Stimulated activated CD8-positive, alpha-beta memory T cell treated with anti-CD3 and anti-CD28 coated beads, Interleukin-7, amount 100 ng/mL, for 1 hour (primary cell): ENCODE data around the gene ZFP36L2.

Source experiments
- DNase-seq, 2 donors: peaks; one replicate each; pipeline ENCODE4 v3.0.0-alpha.2; 2020; ENCODE audit warnings: low read depth in 2 of 2

The ZFP36L2 gene

GRCh38 chr2:43246641-43247040, 20.2 kb upstream of the ZFP36L2 start:
- DNase-seq: no peak

- no peak for DNase-seq
Measured at GRCh38 chr2:43241558-43241957, 15.2 kb upstream of the ZFP36L2 start.

DNA sequence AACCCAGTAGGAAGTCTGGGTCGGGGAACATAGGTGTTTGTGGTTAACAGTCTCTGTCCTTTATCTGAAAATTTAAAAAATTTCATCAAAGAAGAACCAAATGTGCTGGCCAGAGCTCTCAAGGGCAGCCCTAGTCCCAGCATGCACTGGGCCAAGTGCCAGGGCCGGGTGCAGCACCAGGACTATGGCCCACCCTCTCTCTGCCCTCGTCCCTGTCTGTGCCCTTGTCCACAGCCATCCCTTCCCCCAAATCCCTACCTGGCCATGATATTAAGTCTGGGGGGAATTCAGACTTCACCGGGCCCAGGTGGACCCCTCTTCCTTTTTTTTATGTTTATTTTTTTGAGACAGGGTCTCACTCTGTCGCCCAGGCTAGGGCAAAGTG, 14.4 kb upstream of the ZFP36L2 start:
- no peak for DNase-seq

DNA sequence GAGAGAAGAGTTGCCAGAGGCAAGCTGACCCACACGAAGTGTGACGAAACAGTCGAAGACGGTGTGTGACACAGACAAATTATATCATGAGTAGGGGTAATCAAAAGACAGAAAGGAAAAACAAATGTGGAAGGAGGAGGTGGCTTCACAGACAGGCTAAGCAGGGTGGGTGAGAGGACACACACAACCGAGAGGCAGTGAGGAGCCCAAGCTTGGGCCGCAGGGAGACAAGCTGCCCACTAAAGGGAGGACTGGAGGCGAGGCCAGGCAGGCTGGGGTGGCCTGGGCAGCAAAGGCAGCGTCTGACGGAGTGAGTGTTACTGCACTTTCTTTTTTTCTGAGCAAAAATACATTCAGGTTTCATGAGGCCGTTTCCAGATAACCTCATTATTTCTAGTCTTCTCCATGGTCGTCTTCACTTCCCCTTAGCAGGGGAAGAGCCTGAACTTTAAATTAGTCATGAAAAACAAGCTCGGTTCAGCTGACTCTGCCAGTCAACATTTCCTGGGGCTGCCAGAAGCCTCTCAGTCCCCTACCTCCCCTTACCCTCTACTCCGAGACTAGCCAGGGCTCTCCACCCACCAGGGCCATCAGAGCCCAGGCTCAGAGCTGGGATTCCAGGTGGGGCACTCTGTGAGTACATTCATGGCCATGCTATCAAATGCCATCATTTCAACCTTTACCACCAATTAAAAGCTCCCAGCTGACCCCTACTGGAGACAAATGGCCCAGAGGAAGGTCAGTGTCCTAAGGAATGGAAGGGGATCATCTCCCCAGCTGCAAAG, 13.8 kb upstream of the ZFP36L2 start:
- no peak for DNase-seq

GRCh38 chr2:43238813-43239212, 12.4 kb upstream of the ZFP36L2 start:
- no peak for DNase-seq

DNA sequence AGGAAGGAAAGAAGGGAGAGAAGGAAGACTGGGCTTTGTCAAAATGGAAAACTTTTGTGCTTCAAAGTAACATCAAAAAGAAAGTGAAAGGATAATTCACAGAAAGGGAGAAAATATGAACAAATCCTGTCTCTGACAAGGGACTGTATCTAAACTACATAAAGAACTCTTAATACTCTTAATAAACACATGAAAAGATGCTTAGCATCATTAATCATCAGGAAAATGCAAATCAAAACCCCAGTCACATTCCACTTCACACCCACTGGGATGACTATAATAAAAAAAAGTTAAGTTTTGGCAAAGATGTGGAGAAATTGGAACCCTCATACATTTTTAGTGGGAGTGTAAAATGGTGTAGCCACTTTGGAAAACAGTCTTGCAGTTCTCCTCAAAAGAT, 11.8 kb upstream of the ZFP36L2 start:
- no peak for DNase-seq

DNA sequence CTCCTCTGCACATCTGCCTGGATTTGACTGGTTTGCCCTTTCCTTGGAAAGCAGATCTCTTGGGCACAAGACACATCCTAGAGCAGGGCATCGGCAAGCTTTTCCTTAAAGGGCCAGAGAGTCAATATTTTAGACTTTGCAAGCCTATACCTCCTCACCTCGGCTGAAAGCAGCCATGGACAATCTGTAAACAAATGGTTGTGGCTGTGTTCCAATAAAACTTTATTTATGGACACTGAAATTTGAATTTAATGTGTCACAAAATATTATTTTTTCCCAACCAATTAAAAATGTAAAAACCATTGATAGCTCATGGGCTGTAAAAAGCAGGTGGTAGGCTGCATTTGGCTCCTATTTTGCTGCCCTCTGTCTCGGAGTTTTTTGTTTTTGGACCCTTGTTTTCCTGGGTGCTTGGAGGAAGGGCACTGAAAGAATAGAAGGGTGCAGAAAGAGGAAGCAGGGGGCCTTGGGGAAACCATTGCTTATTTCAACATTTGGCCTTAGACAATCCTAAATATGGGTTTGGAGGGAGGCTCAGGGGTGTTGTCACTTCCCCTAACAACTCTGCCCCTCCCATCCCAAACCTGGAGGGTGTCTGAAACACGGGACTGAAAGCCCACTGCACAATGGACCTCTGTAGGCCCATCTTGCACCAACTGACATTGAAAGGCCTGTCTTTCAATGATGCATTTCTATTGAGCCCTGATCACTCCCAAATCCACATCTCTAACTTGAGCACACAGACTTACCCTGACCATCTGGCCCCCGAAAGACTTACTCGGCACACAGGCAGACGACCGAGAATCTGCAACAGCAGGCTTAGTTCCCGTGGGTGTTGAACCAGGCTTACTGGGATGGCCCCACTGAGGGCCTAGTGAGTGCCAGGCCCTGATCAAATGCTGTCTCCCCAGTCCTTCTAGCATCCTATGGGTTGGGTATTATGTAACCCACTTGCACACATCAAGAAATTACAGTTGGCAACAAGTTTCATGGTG, 7.1 kb upstream of the ZFP36L2 start:
- no peak for DNase-seq

- DNase-seq: no peak
Measured at GRCh38 chr2:43230951-43231827, 4.8 kb upstream of the ZFP36L2 start.

GRCh38 chr2:43230351-43230885, 4.0 kb upstream of the ZFP36L2 start:
- no peak for DNase-seq

GRCh38 chr2:43228756-43229659, 2.6 kb upstream of the ZFP36L2 start:
- no peak for DNase-seq

DNA sequence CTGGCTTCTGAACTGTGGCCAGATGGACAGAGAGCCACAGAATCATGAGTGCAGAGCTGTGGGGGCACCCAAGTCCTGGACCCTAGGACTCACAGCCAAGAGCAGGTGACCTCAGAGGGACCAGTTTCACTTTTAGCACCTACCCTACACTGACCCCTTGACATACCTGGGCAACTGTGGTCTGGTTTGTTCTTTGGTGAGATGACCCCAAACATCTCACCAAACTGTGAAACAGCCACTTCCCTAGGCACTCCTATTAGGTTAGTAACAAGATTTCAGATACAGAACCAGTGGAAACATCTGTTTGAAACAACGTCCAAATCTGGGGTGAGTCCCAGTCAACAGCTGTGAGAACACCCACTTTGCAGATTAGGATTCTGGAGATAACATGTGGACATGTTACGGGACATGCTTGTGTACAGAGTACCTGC, 1.9 kb upstream of the ZFP36L2 start:
- DNase-seq: no peak

DNA sequence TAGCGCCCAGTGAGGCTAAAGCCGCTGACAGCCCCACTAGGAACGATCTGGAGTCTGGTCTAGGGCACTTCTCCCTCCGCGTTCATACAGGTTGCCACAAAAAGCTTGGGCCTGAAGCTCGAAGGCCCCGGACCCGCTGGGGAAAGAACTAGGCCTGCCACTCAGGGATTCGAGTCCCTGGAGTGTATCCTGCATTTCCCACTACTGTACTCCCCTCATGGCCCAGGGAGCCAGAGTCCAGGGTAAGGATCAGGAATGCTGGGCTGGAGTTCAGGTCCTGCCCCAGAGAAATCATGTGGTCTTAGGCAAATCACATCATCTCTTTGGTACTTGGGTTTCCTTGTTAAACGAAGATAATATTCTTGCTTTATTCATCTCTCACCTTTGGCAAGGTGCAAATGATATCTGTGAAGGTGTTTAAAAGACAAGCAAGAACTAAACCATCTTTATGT, 1.4 kb upstream of the ZFP36L2 start:
- no peak for DNase-seq

- peak; percentile 26 to 27 for DNase-seq
Measured at GRCh38 chr2:43226955-43227829, 786 bp upstream of the ZFP36L2 start.

- DNase-seq: peak; percentile 41
Measured at GRCh38 chr2:43225788-43226557, 433 bp downstream of the ZFP36L2 start.

DNA sequence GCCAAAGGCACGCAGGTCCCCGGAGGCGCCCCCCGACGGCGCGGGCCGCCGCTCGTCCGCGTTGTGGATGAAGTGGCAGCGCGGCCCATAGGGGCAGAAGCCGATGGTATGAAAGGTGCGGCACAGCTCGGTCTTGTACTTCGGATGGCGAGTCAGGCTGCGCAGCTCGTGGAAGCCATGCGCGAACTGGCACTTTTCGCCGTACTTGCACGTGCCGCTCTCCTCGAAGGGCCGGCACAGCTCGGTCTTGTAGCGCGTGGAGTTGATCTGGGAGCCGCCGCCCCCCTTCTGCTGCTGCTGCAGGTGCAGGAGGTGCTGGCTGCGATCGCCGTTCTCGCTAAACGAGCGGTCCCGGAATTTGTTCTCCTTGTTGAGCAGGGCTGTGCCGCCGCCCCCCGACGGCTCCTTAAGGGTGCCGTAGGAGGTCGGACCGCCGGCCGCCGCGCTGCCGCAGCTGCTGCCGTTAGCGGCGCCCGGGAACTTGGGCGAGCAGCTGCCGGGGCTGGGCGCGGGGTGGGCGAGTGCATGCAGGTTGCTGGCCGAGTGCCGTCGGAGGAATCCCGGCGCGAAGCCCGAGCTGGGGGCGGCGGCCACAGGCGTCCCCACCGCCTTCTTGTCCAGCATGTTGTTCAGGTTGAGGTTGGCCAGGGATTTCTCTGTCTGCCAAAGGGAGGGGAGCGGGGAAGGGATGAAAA, 1.2 kb downstream of the ZFP36L2 start:
- peak; percentile 41 to 45 for DNase-seq

DNA sequence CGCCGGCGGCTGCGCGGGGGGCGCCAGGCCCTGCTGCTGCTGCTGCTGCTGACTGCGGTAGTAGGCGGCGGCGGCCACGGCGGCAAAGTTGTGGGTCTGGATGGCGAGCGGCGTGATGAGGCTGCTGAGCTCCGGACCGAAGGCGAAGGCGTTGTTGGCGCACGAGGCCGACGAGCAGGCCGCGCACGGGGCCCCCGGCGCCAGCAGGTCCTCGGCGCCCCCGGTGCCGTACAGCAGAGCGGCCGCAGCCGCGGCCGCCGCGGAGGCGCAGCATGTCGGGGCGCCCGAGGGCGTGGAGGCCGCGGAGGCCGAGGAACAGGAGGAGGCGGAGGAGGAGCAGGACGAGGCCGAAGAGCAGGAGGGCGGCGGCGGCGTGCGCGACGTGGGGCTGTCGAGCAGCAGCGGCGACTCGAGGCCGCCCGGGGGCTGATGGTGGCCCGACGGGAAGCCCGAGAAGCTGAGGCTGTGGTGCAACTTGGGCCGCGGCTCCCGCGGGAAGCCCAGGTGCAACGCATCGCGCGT, 1.8 kb downstream of the ZFP36L2 start:
- no peak for DNase-seq

DNA sequence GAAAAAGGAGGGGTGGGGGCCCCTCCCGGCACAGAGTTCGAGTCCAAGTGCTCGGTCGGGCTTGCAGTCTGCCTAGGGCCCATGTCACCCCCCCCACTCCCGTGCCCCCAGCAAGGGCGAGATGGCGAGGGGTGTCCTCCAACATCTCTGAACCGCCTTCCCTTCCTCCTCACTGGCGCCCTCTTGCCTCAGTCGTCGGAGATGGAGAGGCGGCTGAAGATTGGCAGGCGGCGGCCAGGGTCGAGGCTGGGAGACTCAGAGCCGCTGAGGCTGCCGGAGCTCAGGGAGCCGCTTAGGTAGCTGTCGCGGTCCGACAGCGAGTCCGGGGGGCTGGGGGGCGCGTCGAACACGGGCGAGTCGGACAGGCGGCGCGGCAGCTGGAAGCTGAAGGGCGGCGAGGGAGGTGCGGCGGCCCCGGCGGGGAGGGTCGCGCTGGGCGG, 2.3 kb downstream of the ZFP36L2 start:
- peak; percentile 54 to 58 for DNase-seq
